Dedifferentiated amniotic fluid mesenchymal stem cell (primary cell): ENCODE results near the gene POU3F3.

Experiments
- DNase-seq: peaks from one replicate; pipeline ENCODE4 v3.0.0-alpha.2; 2016; ENCODE audit errors: extremely low spot score

The POU3F3 gene

GRCh38 chr2:104853534-104854497, at the start of gene POU3F3:
POU3F3 (plus strand) TSS chr2:104854115; CDS start chr2:104855511, 1,396 bp downstream.
- no peak for DNase-seq

- DNase-seq, result no peak
Observed at GRCh38 chr2:104804148-104804890, 49.6 kb upstream of the POU3F3 start.

GRCh38 chr2:104812286-104812685, 41.6 kb upstream of the POU3F3 start:
- DNase-seq, result no peak

- no peak for DNase-seq
Observed at GRCh38 chr2:104816143-104816542, 37.8 kb upstream of the POU3F3 start.

- DNase-seq, result no peak
Observed at GRCh38 chr2:104818264-104818663, 35.7 kb upstream of the POU3F3 start.

GRCh38 chr2:104820126-104820525, 33.8 kb upstream of the POU3F3 start:
- DNase-seq, result no peak

- DNase-seq, result no peak
Observed at GRCh38 chr2:104825124-104825865, 28.6 kb upstream of the POU3F3 start.

- DNase-seq, result no peak
Observed at GRCh38 chr2:104826016-104826415, 27.9 kb upstream of the POU3F3 start.

GRCh38 chr2:104831742-104832141, 22.2 kb upstream of the POU3F3 start:
- no peak for DNase-seq

GRCh38 chr2:104834431-104835153, 19.3 kb upstream of the POU3F3 start:
- DNase-seq, result no peak

GRCh38 chr2:104836265-104836664, 17.6 kb upstream of the POU3F3 start:
- DNase-seq, result no peak

GRCh38 chr2:104836841-104837240, 17.1 kb upstream of the POU3F3 start:
- DNase-seq, result no peak

- no peak for DNase-seq
Observed at GRCh38 chr2:104840156-104840555, 13.8 kb upstream of the POU3F3 start.

- no peak for DNase-seq
Observed at GRCh38 chr2:104840893-104841585, 12.9 kb upstream of the POU3F3 start.

GRCh38 chr2:104841744-104842143, 12.2 kb upstream of the POU3F3 start:
- DNase-seq, result no peak

GRCh38 chr2:104844807-104845551, 8.9 kb upstream of the POU3F3 start:
- no peak for DNase-seq

GRCh38 chr2:104845552-104845931, 8.4 kb upstream of the POU3F3 start:
- DNase-seq, result no peak

GRCh38 chr2:104845946-104846785, 7.7 kb upstream of the POU3F3 start:
- DNase-seq, result no peak
